H9 (cell line): ENCODE results near the gene RGS3. TPM values are rescaled to one million over a fixed set of nuclear protein-coding genes. Genes with fewer than 3 reads are reported as not detected.

Experiments
- DNase-seq: peaks from one replicate; pipeline ENCODE4 v3.0.0-alpha.2; 2017
- H2AFZ ChIP-seq: one replicate; pipeline ENCODE4 v1.6.1; 2013; ENCODE audit warnings: mild to moderate bottlenecking, low read length, control low read depth, moderate library complexity
- H2AK5ac ChIP-seq: 2 replicates; pipeline ENCODE4 v1.6.1; 2013; ENCODE audit warnings: low read length, control low read depth, mixed read lengths; ENCODE audit not compliant: insufficient read length
- H2BK120ac ChIP-seq: one replicate; pipeline ENCODE4 v1.6.1; 2013; ENCODE audit warnings: low read depth, mild to moderate bottlenecking, low read length, control low read depth, inconsistent platforms; ENCODE audit not compliant: poor library complexity, severe bottlenecking
- H2BK12ac ChIP-seq: 2 replicates; pipeline ENCODE4 v1.6.1; 2013; ENCODE audit warnings: low read length, control low read depth, mixed read lengths, low read depth; ENCODE audit not compliant: insufficient read length
- H2BK15ac ChIP-seq: 2 replicates; pipeline ENCODE4 v1.6.1; 2013; ENCODE audit warnings: low read depth, low read length, control low read depth
- H2BK20ac ChIP-seq: one replicate; pipeline ENCODE4 v1.6.1; 2013; ENCODE audit warnings: low read depth, mild to moderate bottlenecking, low read length, control low read depth, inconsistent platforms; ENCODE audit not compliant: poor library complexity, severe bottlenecking
- H2BK5ac ChIP-seq: 2 replicates; pipeline ENCODE4 v1.6.1; 2013; ENCODE audit warnings: low read length, control low read depth, mixed read lengths; ENCODE audit not compliant: insufficient read length
- H3K14ac ChIP-seq: 2 replicates; pipeline ENCODE4 v1.6.1; 2013; ENCODE audit warnings: low read length, control low read depth; ENCODE audit not compliant: insufficient read depth
- H3K18ac ChIP-seq: 2 replicates; pipeline ENCODE4 v1.6.1; 2013; ENCODE audit warnings: low read depth, mild to moderate bottlenecking, mixed read lengths, low read length, control low read depth; ENCODE audit not compliant: insufficient read length
- H3K23ac ChIP-seq: 2 replicates; pipeline ENCODE4 v1.6.1; 2013; ENCODE audit warnings: low read length, control low read depth, mixed read lengths, low read depth; ENCODE audit not compliant: insufficient read length
- H3K23me2 ChIP-seq: 2 replicates; pipeline ENCODE4 v1.6.1; 2013; ENCODE audit warnings: low read depth, mild to moderate bottlenecking, mixed read lengths, low read length, control low read depth; ENCODE audit not compliant: insufficient read length, poor library complexity, severe bottlenecking
- H3K27ac ChIP-seq: 2 replicates; pipeline ENCODE4 v1.5.1; 2013; ENCODE audit warnings: low read length, control low read depth, mixed read lengths, low read depth; ENCODE audit not compliant: insufficient read length
- H3K27me3 ChIP-seq: 2 replicates; pipeline ENCODE4 v1.6.1; 2013; ENCODE audit warnings: low read length, control low read depth, inconsistent platforms; ENCODE audit not compliant: insufficient read depth
- H3K4ac ChIP-seq: 2 replicates; pipeline ENCODE4 v1.6.1; 2013; ENCODE audit warnings: low read depth, mild to moderate bottlenecking, control low read depth, inconsistent platforms, low read length, moderate library complexity
- H3K4me1 ChIP-seq: 2 replicates; pipeline ENCODE4 v1.6.1; 2013; ENCODE audit warnings: low read length, control low read depth, inconsistent platforms; ENCODE audit not compliant: insufficient read depth
- H3K4me2 ChIP-seq: 2 replicates; pipeline ENCODE4 v1.6.1; 2013; ENCODE audit warnings: low read length, control low read depth, mixed read lengths; ENCODE audit not compliant: insufficient read length, insufficient read depth
- H3K56ac ChIP-seq: 2 replicates; pipeline ENCODE4 v1.6.1; 2013; ENCODE audit warnings: low read depth, mild to moderate bottlenecking, mixed read lengths, low read length, control low read depth; ENCODE audit not compliant: insufficient read length
- H3K79me1 ChIP-seq: 2 replicates; pipeline ENCODE4 v1.6.1; 2013; ENCODE audit warnings: low read depth, mild to moderate bottlenecking, moderate library complexity, low read length, control low read depth, inconsistent platforms; ENCODE audit not compliant: insufficient read depth, poor library complexity, severe bottlenecking
- H3K79me2 ChIP-seq: 2 replicates; pipeline ENCODE4 v1.6.1; 2013; ENCODE audit warnings: low read length, control low read depth, inconsistent platforms; ENCODE audit not compliant: insufficient read depth
- H3K9ac ChIP-seq: 2 replicates; pipeline ENCODE4 v1.6.1; 2013; ENCODE audit warnings: low read length, control low read depth, mixed read lengths; ENCODE audit not compliant: insufficient read length; ENCODE audit errors: extremely low read depth
- H3K9me3 ChIP-seq: one replicate; pipeline ENCODE4 v1.6.1; 2013; ENCODE audit warnings: low read depth, low read length, inconsistent platforms; ENCODE audit not compliant: control insufficient read depth
- H3T11ph ChIP-seq: one replicate; pipeline ENCODE4 v1.6.1; 2013; ENCODE audit warnings: mild to moderate bottlenecking, low read length, control low read depth, inconsistent platforms
- H4K20me1 ChIP-seq: one replicate; pipeline ENCODE4 v1.6.1; 2013; ENCODE audit not compliant: control insufficient read depth, insufficient read length, insufficient read depth
- H4K5ac ChIP-seq: 2 replicates; pipeline ENCODE4 v1.6.1; 2013; ENCODE audit warnings: low read depth, mild to moderate bottlenecking, mixed read lengths, low read length, control low read depth; ENCODE audit not compliant: insufficient read length
- H4K8ac ChIP-seq: replicated peaks from 2 replicates; pipeline ENCODE4 v1.6.1; 2013; ENCODE audit warnings: low read length, control low read depth, mixed read lengths, low read depth; ENCODE audit not compliant: insufficient read length
- H4K91ac ChIP-seq: 2 replicates; pipeline ENCODE4 v1.6.1; 2013; ENCODE audit warnings: low read depth, mild to moderate bottlenecking, moderate library complexity, mixed read lengths, low read length, control low read depth; ENCODE audit not compliant: insufficient read length
- H3K27ac Mint-ChIP-seq, 3 experiments: 2 replicates in 2 of 3; 3 replicates in 1 of 3; pipeline ENCODE4 v1.8.0; 2020 to 2021; ENCODE audit warnings: mixed read lengths in 3 of 3, mild to moderate bottlenecking in 1 of 3, moderate library complexity in 1 of 3
- H3K27me3 Mint-ChIP-seq: 2 replicates; pipeline ENCODE4 v1.8.0; 2021; ENCODE audit warnings: low read depth, mild to moderate bottlenecking, moderate library complexity, mixed read lengths
- H3K36me3 Mint-ChIP-seq, 3 experiments: 2 replicates in 2 of 3; 3 replicates in 1 of 3; pipeline ENCODE4 v1.8.0; 2020 to 2021; ENCODE audit warnings: low read depth in 3 of 3, mixed read lengths in 3 of 3; ENCODE audit not compliant: insufficient read depth in 1 of 3
- H3K4me1 Mint-ChIP-seq, 2 experiments: 2 replicates each; pipeline ENCODE4 v1.8.0; 2020; ENCODE audit warnings: mixed read lengths in 2 of 2
- H3K4me3 Mint-ChIP-seq, 2 experiments: 2 replicates in 1 of 2; 3 replicates in 1 of 2; pipeline ENCODE4 v1.8.0; 2020 to 2021; ENCODE audit warnings: mild to moderate bottlenecking in 2 of 2, mixed read lengths in 2 of 2, moderate library complexity in 1 of 2
- H3K9me3 Mint-ChIP-seq, 2 experiments: 2 replicates in 1 of 2; 3 replicates in 1 of 2; pipeline ENCODE4 v1.8.0; 2020; ENCODE audit warnings: mild to moderate bottlenecking in 2 of 2, mixed read lengths in 2 of 2, moderate library complexity in 1 of 2
- WGBS: extraction: QIAGEN DNeasy Blood & Tissue Kit; methylation state at CpG from one replicate; pipeline ENCODE4 v1.1.7; 2013; ENCODE audit warnings: missing lambda C conversion rate, low lambda C conversion rate, mixed read lengths; ENCODE audit not compliant: insufficient read length; ENCODE audit errors: extremely low coverage; 5-methylcytosine and 5-hydroxymethylcytosine counted together
- total RNA-seq: library from RNA; stranded (reverse); gene quantifications from 2 replicates; pipeline ENCODE4 v1.2.1, GENCODE V29; 2021
- TF ChIP-seq, protein P1 (sequence below): fragments of 200-600 bp; sonication (generic); conservative IDR thresholded peaks from 3 replicates; pipeline ENCODE4 v1.8.0; 2021; ENCODE audit warnings: antibody characterized with exemption, mild to moderate bottlenecking

Gene RGS3
- total RNA-seq, 1 experiment from 2014 or later: 13.9 TPM

DNA sequence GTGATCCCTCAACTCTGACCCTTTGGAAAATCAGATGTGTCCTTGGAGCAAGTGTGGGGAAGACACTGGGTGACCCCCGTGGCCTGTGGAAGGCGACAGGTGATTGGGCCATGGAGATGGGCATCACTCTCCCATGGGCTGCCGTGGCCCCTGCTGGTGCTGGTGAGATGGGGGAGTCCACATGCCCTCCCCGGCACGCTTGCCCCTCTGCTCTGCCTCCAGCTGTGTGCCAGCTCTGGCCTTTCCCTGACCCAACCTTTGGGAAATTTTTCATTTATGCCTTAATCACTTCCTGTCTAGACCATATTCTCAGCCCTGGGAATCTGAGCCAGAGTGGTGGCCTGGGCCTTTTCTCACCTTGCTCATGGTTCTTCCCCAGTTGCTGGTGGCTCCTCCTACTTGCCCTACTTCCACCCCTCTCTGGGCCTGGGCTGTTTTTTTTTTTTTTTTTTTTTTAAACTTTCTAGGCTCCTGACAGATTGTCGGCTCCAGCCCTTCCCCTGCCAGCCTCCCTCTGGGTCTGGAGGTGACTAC lies 56.6 kb downstream of the RGS3 start:
- no peak overlapping the region for H3K27ac ChIP-seq
- H3K9me3 Mint-ChIP-seq: no peaks in the 10 kb centered on the region

More for the DNA sequence above, 56.6 kb downstream of the RGS3 start:
- H3K36me3 Mint-ChIP-seq: peaks cover 0 to 18% (median 0%) of the 10 kb centered on the region in 3 experiments; a peak in 2 of 7 replicates
- Histone ChIP-seq H3K14ac (no peak overlapping the region), H2AK5ac (no peak overlapping the region), H3K9ac (no peak overlapping the region), H3K23me2 (no peaks in the 10 kb centered on the region), H4K20me1 (no peaks in the 10 kb centered on the region), H3K23ac (no peak overlapping the region), H2AFZ (no peak overlapping the region), H4K8ac (no peak overlapping the region), H3K79me2 (no peaks in the 10 kb centered on the region), H2BK12ac (no peak overlapping the region), H2BK20ac (no peak overlapping the region), H3K4ac (no peak overlapping the region), H3T11ph (no peak overlapping the region), H3K27me3 (no peaks in the 10 kb centered on the region), H2BK5ac (no peak overlapping the region), H3K4me1 (no peaks in the 10 kb centered on the region), H4K5ac (no peak overlapping the region), H3K9me3 (no peaks in the 10 kb centered on the region), H3K79me1 (no peaks in the 10 kb centered on the region), H3K18ac (no peak overlapping the region), H3K56ac (no peak overlapping the region), H4K91ac (no peak overlapping the region), H2BK15ac (no peak overlapping the region), H3K4me2 (no peak overlapping the region), H2BK120ac (no peak overlapping the region)
- H3K4me3 Mint-ChIP-seq: no peak overlapping the region
- TF ChIP-seq, protein P1, sequence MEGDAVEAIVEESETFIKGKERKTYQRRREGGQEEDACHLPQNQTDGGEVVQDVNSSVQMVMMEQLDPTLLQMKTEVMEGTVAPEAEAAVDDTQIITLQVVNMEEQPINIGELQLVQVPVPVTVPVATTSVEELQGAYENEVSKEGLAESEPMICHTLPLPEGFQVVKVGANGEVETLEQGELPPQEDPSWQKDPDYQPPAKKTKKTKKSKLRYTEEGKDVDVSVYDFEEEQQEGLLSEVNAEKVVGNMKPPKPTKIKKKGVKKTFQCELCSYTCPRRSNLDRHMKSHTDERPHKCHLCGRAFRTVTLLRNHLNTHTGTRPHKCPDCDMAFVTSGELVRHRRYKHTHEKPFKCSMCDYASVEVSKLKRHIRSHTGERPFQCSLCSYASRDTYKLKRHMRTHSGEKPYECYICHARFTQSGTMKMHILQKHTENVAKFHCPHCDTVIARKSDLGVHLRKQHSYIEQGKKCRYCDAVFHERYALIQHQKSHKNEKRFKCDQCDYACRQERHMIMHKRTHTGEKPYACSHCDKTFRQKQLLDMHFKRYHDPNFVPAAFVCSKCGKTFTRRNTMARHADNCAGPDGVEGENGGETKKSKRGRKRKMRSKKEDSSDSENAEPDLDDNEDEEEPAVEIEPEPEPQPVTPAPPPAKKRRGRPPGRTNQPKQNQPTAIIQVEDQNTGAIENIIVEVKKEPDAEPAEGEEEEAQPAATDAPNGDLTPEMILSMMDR: no peak
- H3K27ac Mint-ChIP-seq: no peak overlapping the region
- H3K27me3 Mint-ChIP-seq: no peaks in the 10 kb centered on the region
- no peak for DNase-seq
- WGBS: no CpG with 5 or more reads among the region's 6 CpGs
- H3K4me1 Mint-ChIP-seq: peaks cover 0 to 4% of the 10 kb centered on the region in 2 experiments; a peak in 1 of 4 replicates
